CD14-positive monocyte (primary cell): ENCODE results near the gene PIP4K2A. TPM values are rescaled to one million over a fixed set of nuclear protein-coding genes. Genes with fewer than 3 reads are reported as not detected.
"Not testable (repeated sequence)": the region's sequence is repeated elsewhere in the genome, so short reads cannot be mapped to it uniquely, and the experiment has no call there.

Source experiments
- DNase-seq, 3 donors: peaks; one replicate each; pipeline ENCODE4 v3.0.0-alpha.2; 2011 to 2022
- H2AFZ ChIP-seq: 2 replicates; pipeline ENCODE4 v1.6.0; 2012; ENCODE audit warnings: mild to moderate bottlenecking, low read depth, low read length, inconsistent platforms; ENCODE audit not compliant: insufficient read depth, poor library complexity, severe bottlenecking
- H3K27ac ChIP-seq, 2 donors: 1 replicate in 1 of 2; 2 replicates in 1 of 2; pipeline ENCODE4 v1.5.1; 2012 to 2013; ENCODE audit warnings: low read length in 2 of 2, control low read depth in 1 of 2, inconsistent platforms in 1 of 2, low read depth in 1 of 2, mild to moderate bottlenecking in 1 of 2
- H3K27me3 ChIP-seq, 2 donors: one replicate each; pipeline versions ENCODE4 v1.6.0 to v1.6.1; 2011 to 2013; ENCODE audit warnings: low read length in 2 of 2; ENCODE audit not compliant: control insufficient read depth in 2 of 2, insufficient read depth in 2 of 2
- H3K36me3 ChIP-seq, 2 donors: replicated peaks in 1 of 2; 1 replicate in 1 of 2; 2 replicates in 1 of 2; pipeline versions ENCODE4 v1.5.1 to v1.6.1; 2012 to 2013; ENCODE audit warnings: low read length in 2 of 2, control low read depth in 1 of 2, inconsistent platforms in 1 of 2, mild to moderate bottlenecking in 1 of 2; ENCODE audit not compliant: insufficient read depth in 2 of 2, control insufficient read depth in 1 of 2
- H3K4me1 ChIP-seq, 2 donors: 1 replicate in 1 of 2; 2 replicates in 1 of 2; pipeline versions ENCODE4 v1.5.1 to v1.6.1; 2012 to 2013; ENCODE audit warnings: low read length in 2 of 2, control low read depth in 1 of 2, inconsistent platforms in 1 of 2, mild to moderate bottlenecking in 1 of 2, moderate library complexity in 1 of 2; ENCODE audit not compliant: insufficient read depth in 2 of 2, control insufficient read depth in 1 of 2
- H3K4me2 ChIP-seq: replicated peaks from 2 replicates; pipeline ENCODE3; 2012; ENCODE audit warnings: low read length, moderate library complexity, mild to moderate bottlenecking; ENCODE audit not compliant: poor library complexity, severe bottlenecking; ENCODE audit errors: extremely low read depth
- H3K4me3 ChIP-seq, 3 experiments: fragments of 200-600 bp in 1 of 3; sonication (generic) in 1 of 3; replicated peaks in 1 of 3; 1 replicate in 2 of 3; 2 replicates in 1 of 3; pipeline ENCODE4 v1.5.1; 2011 to 2013; ENCODE audit warnings: low read length in 3 of 3, mild to moderate bottlenecking in 3 of 3, control low read depth in 2 of 3, low read depth in 2 of 3, inconsistent platforms in 1 of 3, moderate library complexity in 1 of 3
- H3K79me2 ChIP-seq: 2 replicates; pipeline ENCODE4 v1.6.0; 2012; ENCODE audit warnings: mild to moderate bottlenecking, control low read depth, inconsistent platforms, low read length, moderate library complexity; ENCODE audit not compliant: insufficient read depth
- H3K9ac ChIP-seq: 2 replicates; pipeline ENCODE4 v1.6.0; 2017; ENCODE audit warnings: low read length, mild to moderate bottlenecking; ENCODE audit not compliant: insufficient read depth, poor library complexity, severe bottlenecking
- H3K9me3 ChIP-seq, 2 donors: replicated peaks in 1 of 2; 1 replicate in 1 of 2; 2 replicates in 1 of 2; pipeline versions ENCODE4 v1.5.1 to v1.6.1; 2012 to 2013; ENCODE audit warnings: low read length in 2 of 2, control low read depth in 1 of 2; ENCODE audit not compliant: control insufficient read depth in 1 of 2, insufficient read depth in 1 of 2
- H4K20me1 ChIP-seq: 2 replicates; pipeline ENCODE4 v1.6.0; 2012; ENCODE audit warnings: mild to moderate bottlenecking, low read length, control low read depth, moderate library complexity; ENCODE audit not compliant: insufficient read depth
- H3K27ac Mint-ChIP-seq, 7 donors: one replicate each; pipeline ENCODE4 v1.8.0; 2020; ENCODE audit warnings: mild to moderate bottlenecking in 7 of 7, mixed read lengths in 7 of 7, moderate library complexity in 6 of 7, inconsistent platforms in 2 of 7
- H3K27me3 Mint-ChIP-seq, 3 donors: one replicate each; pipeline ENCODE4 v1.8.0; 2021 to 2022; ENCODE audit warnings: low read depth in 3 of 3, mild to moderate bottlenecking in 3 of 3, mixed read lengths in 3 of 3, moderate library complexity in 3 of 3, inconsistent platforms in 1 of 3
- H3K36me3 Mint-ChIP-seq, 2 donors: one replicate each; pipeline ENCODE4 v1.8.0; 2020; ENCODE audit warnings: mixed read lengths in 2 of 2, inconsistent platforms in 1 of 2, mild to moderate bottlenecking in 1 of 2
- H3K4me1 Mint-ChIP-seq: one replicate; pipeline ENCODE4 v1.8.0; 2020; ENCODE audit warnings: mild to moderate bottlenecking, mixed read lengths
- H3K4me3 Mint-ChIP-seq, 2 donors: one replicate each; pipeline ENCODE4 v1.8.0; 2020; ENCODE audit warnings: mild to moderate bottlenecking in 2 of 2, mixed read lengths in 2 of 2, moderate library complexity in 1 of 2
- H3K9me3 Mint-ChIP-seq, 7 donors: one replicate each; pipeline ENCODE4 v1.8.0; 2020 to 2022; ENCODE audit warnings: mixed read lengths in 7 of 7, mild to moderate bottlenecking in 6 of 7, moderate library complexity in 6 of 7, inconsistent platforms in 2 of 7
- whole genome bisulfite sequencing: methylation state at CpG from one replicate; pipeline ENCODE4 v1.1.5; 2013; ENCODE audit warnings: missing lambda C conversion rate; ENCODE audit not compliant: insufficient coverage; 5-methylcytosine and 5-hydroxymethylcytosine counted together
- intact Hi-C, 2 donors: fragments of 100-400 bp; cut with micrococcal nuclease; formaldehyde crosslinking; loops; one replicate each; pipeline versions ENCODE4 v1.15.0 to v1.15.1; 2023
- polyA plus RNA-seq, 3 donors: library from polyadenylated mRNA; depleted of rRNA in 1 of 3; unstranded in 2 of 3; stranded (reverse) in 1 of 3; fragments of 300-500 nt in 2 of 3; fragments of >200 nt in 1 of 3; fragmentation: Illumina TruSeq in 2 of 3; gene quantifications; 1 replicate in 2 of 3; 2 replicates in 1 of 3; pipeline ENCODE4 v1.2.3, GENCODE V29; 2012 to 2021
- TF ChIP-seq, protein P1 (sequence below): fragments of 200-600 bp; IDR thresholded peaks from one replicate; pipeline ENCODE4 v1.8.0; 2022; ENCODE audit warnings: antibody characterized with exemption, mild to moderate bottlenecking

The PIP4K2A gene
- polyA plus RNA-seq, 3 donors, result 9.7 to 33.7 (median 16.6) TPM

DNA sequence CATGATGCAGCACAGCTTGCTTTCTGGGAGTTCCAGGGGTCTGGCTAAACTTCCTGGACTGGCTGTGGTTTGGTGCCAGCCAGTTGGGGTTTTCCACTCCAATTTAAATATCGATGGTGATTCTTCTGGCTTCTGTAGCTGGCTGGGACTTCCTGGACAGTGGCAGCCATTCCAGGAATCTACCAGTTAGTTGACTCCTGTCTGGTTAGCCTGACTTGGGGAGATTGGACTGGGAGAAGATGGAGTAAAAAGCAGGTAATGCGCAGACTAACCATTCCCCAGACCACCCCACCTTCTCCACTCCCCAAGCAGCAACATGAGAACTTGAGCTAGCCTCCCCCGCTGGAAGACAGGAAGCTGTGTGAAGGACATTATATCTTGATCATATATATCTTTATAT is 6.3 kb upstream of the PIP4K2A start:
- no peak overlapping the region for H2AFZ ChIP-seq
- no peaks in the 10 kb centered on the region for H4K20me1 ChIP-seq
- H3K9ac ChIP-seq, result no peak overlapping the region
- H3K36me3 Mint-ChIP-seq, result no peaks in the 10 kb centered on the region
- peaks cover 0 to 4% (median 2%) of the 10 kb centered on the region in 3 donors for H3K27me3 Mint-ChIP-seq
- H3K4me1 Mint-ChIP-seq, result peaks cover 26% of the 10 kb centered on the region
- no peaks in the 10 kb centered on the region for H3K79me2 ChIP-seq
- no peak overlapping the region for H3K4me3 ChIP-seq
- no peaks in the 10 kb centered on the region for H3K9me3 ChIP-seq
- no CpG with 5 or more reads among the region's 3 CpGs for WGBS
- H3K27me3 ChIP-seq, result no peaks in the 10 kb centered on the region
- TF ChIP-seq, protein P1, sequence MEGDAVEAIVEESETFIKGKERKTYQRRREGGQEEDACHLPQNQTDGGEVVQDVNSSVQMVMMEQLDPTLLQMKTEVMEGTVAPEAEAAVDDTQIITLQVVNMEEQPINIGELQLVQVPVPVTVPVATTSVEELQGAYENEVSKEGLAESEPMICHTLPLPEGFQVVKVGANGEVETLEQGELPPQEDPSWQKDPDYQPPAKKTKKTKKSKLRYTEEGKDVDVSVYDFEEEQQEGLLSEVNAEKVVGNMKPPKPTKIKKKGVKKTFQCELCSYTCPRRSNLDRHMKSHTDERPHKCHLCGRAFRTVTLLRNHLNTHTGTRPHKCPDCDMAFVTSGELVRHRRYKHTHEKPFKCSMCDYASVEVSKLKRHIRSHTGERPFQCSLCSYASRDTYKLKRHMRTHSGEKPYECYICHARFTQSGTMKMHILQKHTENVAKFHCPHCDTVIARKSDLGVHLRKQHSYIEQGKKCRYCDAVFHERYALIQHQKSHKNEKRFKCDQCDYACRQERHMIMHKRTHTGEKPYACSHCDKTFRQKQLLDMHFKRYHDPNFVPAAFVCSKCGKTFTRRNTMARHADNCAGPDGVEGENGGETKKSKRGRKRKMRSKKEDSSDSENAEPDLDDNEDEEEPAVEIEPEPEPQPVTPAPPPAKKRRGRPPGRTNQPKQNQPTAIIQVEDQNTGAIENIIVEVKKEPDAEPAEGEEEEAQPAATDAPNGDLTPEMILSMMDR, result no peak
- DNase-seq, result no peak
- H3K4me1 ChIP-seq, result peaks cover 26 to 28% of the 10 kb centered on the region in 2 donors
- no peaks in the 10 kb centered on the region for H3K9me3 Mint-ChIP-seq
- no peaks in the 10 kb centered on the region for H3K36me3 ChIP-seq
- H3K4me3 Mint-ChIP-seq, result no peak overlapping the region
- intact Hi-C loops, result no loop called here
- no peak overlapping the region for H3K27ac ChIP-seq
- H3K4me2 ChIP-seq, result no peak overlapping the region
- H3K27ac Mint-ChIP-seq, result no peak overlapping the region

DNA sequence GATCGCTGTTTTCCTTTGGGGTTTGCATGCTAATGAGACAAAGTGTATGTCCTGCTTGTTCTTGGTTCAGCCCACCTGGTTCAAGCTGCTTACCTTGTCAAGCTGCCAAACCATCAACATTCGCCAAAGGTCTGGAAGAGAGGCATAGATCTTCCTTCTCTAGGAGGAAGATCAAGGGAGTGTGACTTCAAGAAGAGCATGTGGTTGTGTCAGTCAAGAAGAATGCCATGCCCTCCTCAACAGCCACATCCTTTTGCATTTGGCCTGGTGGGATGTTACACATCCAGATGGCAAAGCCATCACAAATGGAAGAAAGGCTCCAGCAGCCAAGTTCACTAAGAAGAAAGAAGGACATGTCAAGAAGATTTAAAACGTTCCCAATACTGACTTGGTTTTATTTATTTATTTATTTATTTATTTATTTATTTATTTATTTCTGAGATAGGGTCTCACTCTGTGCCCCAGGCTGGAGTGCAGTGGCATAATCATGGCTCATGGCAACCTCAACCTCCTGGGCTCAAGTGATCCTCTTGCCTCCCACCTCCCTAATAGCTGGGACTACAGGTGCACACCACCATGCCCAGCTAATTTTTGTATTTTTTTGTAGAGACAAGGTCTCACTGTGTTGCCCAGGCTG is 5.1 kb upstream of the PIP4K2A start:
- WGBS, result no CpG with 5 or more reads among the region's 3 CpGs
- H3K4me3 ChIP-seq, result no peak overlapping the region
- no peak overlapping the region for H2AFZ ChIP-seq
- H3K27ac ChIP-seq, result no peak overlapping the region
- H3K4me1 ChIP-seq, result peaks cover 30% of the 10 kb centered on the region in 2 donors
- no peaks in the 10 kb centered on the region for H3K27me3 ChIP-seq
- no peak overlapping the region for H3K4me3 Mint-ChIP-seq
- H3K36me3 ChIP-seq, result no peaks in the 10 kb centered on the region
- no peak overlapping the region for H3K9ac ChIP-seq
- intact Hi-C loops, result loop anchor here in 1 of 2 donors (10.0 kb wide), 1 partner anchor 115 kb away; no protein-coding TSS in a partner anchor
- H4K20me1 ChIP-seq, result no peaks in the 10 kb centered on the region
- no peaks in the 10 kb centered on the region for H3K36me3 Mint-ChIP-seq
- H3K27me3 Mint-ChIP-seq, result peaks cover 0 to 4% (median 4%) of the 10 kb centered on the region in 3 donors
- no peak overlapping the region for H3K27ac Mint-ChIP-seq
- TF ChIP-seq, protein P1, result no peak
- H3K4me2 ChIP-seq, result no peak overlapping the region
- H3K79me2 ChIP-seq, result no peaks in the 10 kb centered on the region
- H3K9me3 Mint-ChIP-seq, result no peaks in the 10 kb centered on the region
- no peaks in the 10 kb centered on the region for H3K9me3 ChIP-seq
- peaks cover 27% of the 10 kb centered on the region for H3K4me1 Mint-ChIP-seq
- DNase-seq, result no peak

DNA sequence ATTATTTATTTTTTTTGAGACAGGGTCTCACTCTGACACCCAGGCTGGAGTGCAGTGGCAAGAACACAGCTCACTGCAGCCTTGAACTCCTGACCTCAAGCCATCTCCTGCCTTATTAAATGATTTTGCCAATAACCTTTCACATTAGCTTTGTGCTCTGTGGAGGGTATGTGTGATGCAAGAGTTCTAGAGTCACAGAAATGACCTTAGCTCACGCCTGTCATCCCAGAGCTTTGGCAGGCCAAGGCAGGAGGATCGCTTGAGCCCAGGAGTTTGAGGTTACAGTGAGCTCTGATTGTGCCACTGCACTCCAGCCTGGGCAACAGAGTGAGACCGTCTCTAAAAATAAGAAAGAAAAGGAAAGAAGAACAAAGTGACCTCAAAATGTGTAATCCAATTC is 4.3 kb upstream of the PIP4K2A start:
- not testable (repeated sequence) for H3K27ac Mint-ChIP-seq, H3K79me2 ChIP-seq, H3K27ac ChIP-seq, H2AFZ ChIP-seq, H3K9ac ChIP-seq, H3K27me3 ChIP-seq, H3K36me3 ChIP-seq, H3K9me3 Mint-ChIP-seq, H3K4me3 ChIP-seq, H3K4me2 ChIP-seq, H4K20me1 ChIP-seq, H3K4me3 Mint-ChIP-seq, H3K27me3 Mint-ChIP-seq, H3K36me3 Mint-ChIP-seq, H3K9me3 ChIP-seq, DNase-seq
- peaks cover 21% of the 10 kb centered on the region in 2 donors for H3K4me1 ChIP-seq
- peaks cover 18% of the 10 kb centered on the region for H3K4me1 Mint-ChIP-seq
- WGBS, result 80% methylated on average over 2 of the region's 3 CpGs
- intact Hi-C loops, result loop anchor here in 1 of 2 donors (10.0 kb wide), 1 partner anchor 114 kb away; no protein-coding TSS in a partner anchor
